ENCODE results near the gene PLXDC1.
"Not testable (repeated sequence)": the region's sequence is repeated elsewhere in the genome, so short reads cannot be mapped to it uniquely, and the experiment has no call there.

The PLXDC1 gene

GRCh38 chr17:39057701-39058206 is 93.7 kb downstream of the PLXDC1 start:
- no peak for DNase-seq

GRCh38 chr17:39054111-39054645 is 97.3 kb downstream of the PLXDC1 start:
- no peak for DNase-seq

- not testable (repeated sequence) for DNase-seq
These were observed 99.0 kb downstream of the PLXDC1 start for GRCh38 chr17:39052423-39052822.

GRCh38 chr17:39051001-39051585 is 100.3 kb downstream of the PLXDC1 start:
- no peak for DNase-seq

- no peak for DNase-seq
These were observed 105.3 kb downstream of the PLXDC1 start for GRCh38 chr17:39045948-39046679.

- DNase-seq: no peak
These were observed 115.4 kb downstream of the PLXDC1 start for GRCh38 chr17:39036009-39036408.

GRCh38 chr17:39035578-39035977 is 115.9 kb downstream of the PLXDC1 start:
- not testable (repeated sequence) for DNase-seq

- DNase-seq: no peak
These were observed 122.7 kb downstream of the PLXDC1 start for GRCh38 chr17:39028690-39029089.

- DNase-seq: no peak
These were observed 123.9 kb downstream of the PLXDC1 start for GRCh38 chr17:39027455-39028035.

- no peak for DNase-seq
These were observed 124.4 kb downstream of the PLXDC1 start for GRCh38 chr17:39026980-39027451.

GRCh38 chr17:39026346-39026745 is 125.1 kb downstream of the PLXDC1 start:
- not testable (repeated sequence) for DNase-seq

- no peak for DNase-seq
These were observed 128.5 kb downstream of the PLXDC1 start for GRCh38 chr17:39022924-39023323.

GRCh38 chr17:39020037-39020436 is 131.4 kb downstream of the PLXDC1 start:
- DNase-seq: not testable (repeated sequence)

- no peak for DNase-seq
These were observed 132.9 kb downstream of the PLXDC1 start for GRCh38 chr17:39018267-39019134.

GRCh38 chr17:39016193-39017153 is 135.0 kb downstream of the PLXDC1 start:
- DNase-seq: no peak

GRCh38 chr17:39015546-39015935 is 135.9 kb downstream of the PLXDC1 start:
- no peak for DNase-seq

- no peak for DNase-seq
These were observed 136.5 kb downstream of the PLXDC1 start for GRCh38 chr17:39014795-39015545.

- peak; percentile 72 for DNase-seq
These were observed 137.2 kb downstream of the PLXDC1 start for GRCh38 chr17:39014044-39014794.
